HepG2 (cell line): ENCODE results near the gene TEX101. TPM values are rescaled to one million over a fixed set of nuclear protein-coding genes. Genes with fewer than 3 reads are reported as not detected.

Experiments used
- ATAC-seq: fragments of 200-7000 bp; cut with Tn5 transposase; 3 replicates; pipeline ENCODE4 v1.9.1; 2020; ENCODE audit warnings: mild to moderate bottlenecking, moderate library complexity
- BruUV-seq: library from RNA; stranded (reverse); fragments of 400-500 nt; replicated peaks from 2 replicates; lab custom pipeline; 2021; lab: Mats Ljungman, UMichigan
- CTCF ChIA-PET: fragments of 300-600 bp; formaldehyde crosslinking; extraction: SDS; loops from one replicate; lab custom pipeline; 2021; ENCODE audit warnings: low total read pairs, inconsistent platforms, low intra/inter-chr PET ratio; lab: Yijun Ruan, JAX
- POLR2A ChIA-PET: fragments of 350-600 bp; sonication (Branson Sonifier 250); formaldehyde crosslinking; loops from one replicate; lab custom pipeline; 2020; ENCODE audit warnings: antibody characterized with exemption, inconsistent platforms; lab: Yijun Ruan, JAX
- DNase-seq: peaks from one replicate; pipeline ENCODE4 v3.0.0-alpha.2; 2015; ENCODE audit warnings: low spot score
- FAIRE-seq: peaks from 3 replicates; lab custom pipeline; 2011; peaks lifted over from hg19 to GRCh38; lab: Jason Lieb, UNC
- H2AFZ ChIP-seq: one replicate; pipeline ENCODE4 v1.6.1; 2011; ENCODE audit warnings: low read length, inconsistent platforms
- H3K27ac ChIP-seq: fragments of 300-600 bp; 3 replicates; pipeline ENCODE4 v1.8.0; 2011; ENCODE audit warnings: mixed run types, mild to moderate bottlenecking, mixed read lengths, low read length, inconsistent platforms; ENCODE audit not compliant: insufficient read depth; ENCODE audit errors: extremely low read length
- H3K27me3 ChIP-seq, 2 experiments: fragments of 200-600 bp in 1 of 2; 2 replicates in 1 of 2; 3 replicates in 1 of 2; pipeline versions ENCODE4 v1.6.0 to v1.8.0; 2011; ENCODE audit warnings: low read length in 2 of 2, mild to moderate bottlenecking in 2 of 2, moderate library complexity in 2 of 2, inconsistent platforms in 1 of 2; ENCODE audit not compliant: insufficient read depth in 2 of 2, control insufficient read depth in 1 of 2
- H3K36me3 ChIP-seq, 2 experiments: fragments of 200-600 bp in 1 of 2; replicated peaks in 1 of 2; 2 replicates in 1 of 2; 3 replicates in 1 of 2; pipeline versions ENCODE4 v1.5.1 to v1.8.0; 2011; ENCODE audit warnings: low read length in 2 of 2, inconsistent platforms in 1 of 2; ENCODE audit not compliant: insufficient read depth in 2 of 2, control insufficient read depth in 1 of 2
- H3K4me1 ChIP-seq: 2 replicates; pipeline ENCODE4 v1.5.1; 2012; ENCODE audit warnings: low read length, inconsistent platforms; ENCODE audit not compliant: insufficient read depth
- H3K4me2 ChIP-seq: 2 replicates; pipeline ENCODE4 v1.6.0; 2011; ENCODE audit warnings: low read depth, low read length, inconsistent platforms
- H3K4me3 ChIP-seq, 3 experiments: fragments of 200-600 bp in 1 of 3; sonication (generic), shearing (Covaris generic) in 1 of 3; replicated peaks in 1 of 3; 2 replicates each; pipeline ENCODE4 v1.5.1; 2011 to 2016; ENCODE audit warnings: low read length in 3 of 3, inconsistent platforms in 2 of 3, low read depth in 2 of 3, mild to moderate bottlenecking in 2 of 3, control low read depth in 1 of 3, mixed read lengths in 1 of 3; ENCODE audit not compliant: insufficient read depth in 1 of 3
- H3K79me2 ChIP-seq: one replicate; pipeline ENCODE4 v1.6.1; 2011; ENCODE audit warnings: low read length, inconsistent platforms; ENCODE audit not compliant: insufficient read depth
- H3K9ac ChIP-seq: 2 replicates; pipeline ENCODE4 v1.6.0; 2011; ENCODE audit warnings: mild to moderate bottlenecking, low read depth, low read length, inconsistent platforms; ENCODE audit not compliant: insufficient read depth
- H3K9me3 ChIP-seq: 2 replicates; pipeline ENCODE4 v1.5.1; 2012; ENCODE audit warnings: mild to moderate bottlenecking, low read length
- H4K20me1 ChIP-seq: 2 replicates; pipeline ENCODE4 v1.6.0; 2011; ENCODE audit warnings: inconsistent platforms, mild to moderate bottlenecking, low read length, moderate library complexity; ENCODE audit not compliant: insufficient read depth
- BORCS8-MEF2B ChIP-seq: sonication (generic); formaldehyde crosslinking; IDR thresholded peaks from 2 replicates; pipeline ENCODE4 v1.8.0; 2022; ENCODE audit warnings: mild to moderate bottlenecking, missing genetic modification reagents
- ERF ChIP-seq: IDR thresholded peaks from 2 replicates; pipeline ENCODE4 v1.6.1; 2018; ENCODE audit warnings: missing biosample characterization, missing genetic modification reagents
- NFKB2 ChIP-seq: sonication (generic); formaldehyde crosslinking; IDR thresholded peaks from 2 replicates; pipeline ENCODE4 v1.4.0; 2020; ENCODE audit warnings: missing genetic modification reagents, borderline replicate concordance
- PPARG ChIP-seq: conservative IDR thresholded peaks from 2 replicates; pipeline ENCODE4 v1.6.1; 2016; ENCODE audit warnings: missing biosample characterization, missing genetic modification reagents
- TBX2 ChIP-seq: sonication (generic); formaldehyde crosslinking; IDR thresholded peaks from 2 replicates; pipeline ENCODE4 v1.5.0; 2020; ENCODE audit warnings: missing genetic modification reagents, mild to moderate bottlenecking, borderline replicate concordance
- ZBTB38 ChIP-seq: sonication (generic); formaldehyde crosslinking; IDR thresholded peaks from 2 replicates; pipeline ENCODE4 v1.5.1; 2020; ENCODE audit warnings: mild to moderate bottlenecking, missing genetic modification reagents
- ZNF232 ChIP-seq: sonication (generic); formaldehyde crosslinking; IDR thresholded peaks from 2 replicates; pipeline ENCODE4 v1.4.0; 2020; ENCODE audit warnings: missing genetic modification reagents, borderline replicate concordance
- ZNF264 ChIP-seq: sonication (generic); formaldehyde crosslinking; IDR thresholded peaks from 2 replicates; pipeline ENCODE4 v1.4.0; 2020; ENCODE audit warnings: missing genetic modification reagents
- ZNF747 ChIP-seq: sonication (generic); formaldehyde crosslinking; IDR thresholded peaks from 2 replicates; pipeline ENCODE4 v1.8.1; 2023; ENCODE audit warnings: missing genetic modification reagents, mild to moderate bottlenecking, borderline replicate concordance
- ZNF766 ChIP-seq: sonication (generic); formaldehyde crosslinking; IDR thresholded peaks from 2 replicates; pipeline ENCODE4 v1.5.0; 2020; ENCODE audit warnings: missing genetic modification reagents, borderline replicate concordance
- ZNF777 ChIP-seq: sonication (generic); formaldehyde crosslinking; IDR thresholded peaks from 2 replicates; pipeline ENCODE4 v1.4.0; 2020; ENCODE audit warnings: missing genetic modification reagents
- WGBS: methylation state at CpG from one replicate; pipeline ENCODE4 v1.1.6; 2017; ENCODE audit warnings: low lambda C conversion rate; 5-methylcytosine and 5-hydroxymethylcytosine counted together
- in situ Hi-C: cut with HindIII; loops from 2 replicates; pipeline ENCODE4 v1.10.0; 2017; ENCODE audit warnings: low pct_unique_long_range_greater_than_20kb; ENCODE audit not compliant: extremely low pct_ligation_motif_present
- intact Hi-C: fragments of 100-400 bp; cut with micrococcal nuclease; formaldehyde crosslinking; loops from one replicate; pipeline ENCODE4 v1.10.0; 2022; ENCODE audit not compliant: unreplicated experiment
- polyA plus RNA-seq, 8 experiments: library from polyadenylated mRNA; depleted of rRNA in 3 of 8; stranded (reverse) in 7 of 8; unstranded in 1 of 8; fragments of >200 nt; fragmentation: Illumina TruSeq in 4 of 8; extraction: Trizol in 4 of 8; gene quantifications; 2 replicates each; pipeline versions ENCODE4 v1.2.1 to v1.2.3, GENCODE V29; 2011 to 2016; ENCODE audit warnings: low read depth in 4 of 8, missing spikeins in 1 of 8, mixed read lengths in 1 of 8; ENCODE audit not compliant: insufficient read depth in 1 of 8
- total RNA-seq, 5 experiments: library from RNA; depleted of rRNA; stranded (reverse); fragments of >200 nt; fragmentation: Illumina TruSeq; extraction: Trizol; gene quantifications; 2 replicates each; pipeline ENCODE4 v1.2.3, GENCODE V29; 2016; ENCODE audit warnings: low read depth in 1 of 5
- TF ChIP-seq, protein P1 (sequence below): sonication (generic); formaldehyde crosslinking; IDR thresholded peaks from 2 replicates; pipeline ENCODE4 v1.5.0; 2020; ENCODE audit warnings: mild to moderate bottlenecking, missing genetic modification reagents
- TF ChIP-seq, protein P2 (sequence below): sonication (generic); formaldehyde crosslinking; IDR thresholded peaks from 2 replicates; pipeline ENCODE4 v1.5.1; 2020; ENCODE audit warnings: mild to moderate bottlenecking, missing genetic modification reagents, moderate library complexity

TEX101 gene
- total and polyA plus RNA-seq, 2 of the 13 experiments (the other 11 are each of a cell fraction or from before 2014, with no cell fraction given): not detected

DNA sequence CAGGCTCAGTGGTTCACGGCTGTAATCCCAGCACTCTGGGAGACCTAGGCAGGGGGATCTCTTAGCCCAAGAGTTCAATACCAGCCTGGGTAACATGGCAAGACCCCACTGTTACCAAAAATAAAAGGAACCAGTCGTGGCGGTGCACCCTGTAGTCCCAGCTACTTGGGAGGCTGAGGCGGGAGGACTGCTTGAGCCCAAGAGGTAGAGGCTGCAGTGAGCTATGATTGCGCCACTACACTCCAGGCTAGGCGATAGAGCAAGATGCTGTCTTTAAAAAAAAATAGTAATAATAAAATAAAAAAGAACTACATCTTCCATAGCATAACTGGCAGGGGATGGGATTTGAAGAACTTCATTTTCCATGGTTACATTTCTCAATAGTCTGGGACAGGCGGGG, 47.7 kb downstream of the TEX101 start (continued):
- TF ChIP-seq, protein P1, sequence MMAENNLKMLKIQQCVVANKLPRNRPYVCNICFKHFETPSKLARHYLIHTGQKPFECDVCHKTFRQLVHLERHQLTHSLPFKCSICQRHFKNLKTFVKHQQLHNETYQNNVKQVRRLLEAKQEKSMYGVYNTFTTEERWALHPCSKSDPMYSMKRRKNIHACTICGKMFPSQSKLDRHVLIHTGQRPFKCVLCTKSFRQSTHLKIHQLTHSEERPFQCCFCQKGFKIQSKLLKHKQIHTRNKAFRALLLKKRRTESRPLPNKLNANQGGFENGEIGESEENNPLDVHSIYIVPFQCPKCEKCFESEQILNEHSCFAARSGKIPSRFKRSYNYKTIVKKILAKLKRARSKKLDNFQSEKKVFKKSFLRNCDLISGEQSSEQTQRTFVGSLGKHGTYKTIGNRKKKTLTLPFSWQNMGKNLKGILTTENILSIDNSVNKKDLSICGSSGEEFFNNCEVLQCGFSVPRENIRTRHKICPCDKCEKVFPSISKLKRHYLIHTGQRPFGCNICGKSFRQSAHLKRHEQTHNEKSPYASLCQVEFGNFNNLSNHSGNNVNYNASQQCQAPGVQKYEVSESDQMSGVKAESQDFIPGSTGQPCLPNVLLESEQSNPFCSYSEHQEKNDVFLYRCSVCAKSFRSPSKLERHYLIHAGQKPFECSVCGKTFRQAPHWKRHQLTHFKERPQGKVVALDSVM: peak; percentile 63

DNA sequence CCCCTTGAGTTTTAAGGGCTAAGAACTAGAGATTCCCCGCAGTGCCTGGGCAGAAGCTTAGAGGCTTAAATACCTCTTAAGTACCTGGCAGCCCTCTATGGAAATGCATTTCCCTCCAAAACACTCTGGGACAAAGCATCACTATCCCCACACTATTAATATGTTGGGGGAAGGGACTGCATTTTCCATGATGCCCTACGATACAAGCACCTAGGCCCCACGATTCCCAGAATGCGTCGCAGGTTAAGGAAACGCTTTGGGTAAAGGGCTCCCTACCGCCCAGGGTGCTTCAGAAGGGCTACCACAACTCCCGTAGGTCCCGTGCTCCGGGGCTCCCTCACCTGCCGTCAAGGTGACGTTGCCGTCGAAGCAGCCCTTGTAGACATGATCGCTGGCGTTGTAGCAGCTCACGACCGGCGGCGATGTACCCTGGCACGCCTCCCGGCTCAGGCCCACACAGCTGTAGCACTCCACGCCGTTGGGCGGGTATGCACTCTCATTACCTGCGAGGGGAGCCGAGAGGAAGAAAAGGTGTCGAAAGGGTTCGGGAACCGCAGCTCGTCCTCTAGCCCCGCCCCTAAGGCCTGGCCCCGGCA, 48.2 kb downstream of the TEX101 start:
- no peak for DNase-seq
- Histone ChIP-seq H3K4me2 (peak overlapping the region; percentile 79), H3K36me3 (no peaks in the 10 kb centered on the region), H3K27me3 (no peaks in the 10 kb centered on the region), H3K27ac (no peak overlapping the region), H3K4me3 (peak overlapping the region; percentile 35 to 84 (median 54)), H3K4me1 (peaks cover 45% of the 10 kb centered on the region), H3K79me2 (no peaks in the 10 kb centered on the region), H3K9ac (peak overlapping the region; percentile 53; the same call in 1 of the 2 replicates), H3K9me3 (no peaks in the 10 kb centered on the region), H2AFZ (no peak overlapping the region), H4K20me1 (no peaks in the 10 kb centered on the region)
- no TSS peak for BruUV-seq
- ChIA-PET CTCF (no interaction called here), POLR2A (interaction anchor here (1.0 to 2.6 kb wide), 9 partner anchors 10 to 206 kb away, joined by 4 to 47 read pairs (median 7); partner anchors contain the start of gene PHLDB3)
- in situ Hi-C loops: no loop called here
- ATAC-seq: no peak
- WGBS: 66% methylated on average over 7 of the region's 33 CpGs
- intact Hi-C loops: loop anchor here (2.0 kb wide), 1 partner anchor 42 kb away; the partner anchor contains the start of gene PHLDB3
- no peak for FAIRE-seq
- peak; percentile 49; the same call in 1 of the 2 replicates for TF ChIP-seq TBX2
- TF ChIP-seq ZNF747 (CRISPR knock-in tag): 0 out of 2 replicates have a peak, but pooled peaks have one; percentile 10
- 0 out of 2 replicates have a peak, but pooled peaks have one; percentile 44 for TF ChIP-seq BORCS8-MEF2B (CRISPR knock-in tag)
- 0 out of 2 replicates have a peak, but pooled peaks have one; percentile 34 for TF ChIP-seq ZNF232 (CRISPR knock-in tag)
- no peak for TF ChIP-seq PPARG (CRISPR knock-in tag)
- TF ChIP-seq ZNF766 (CRISPR knock-in tag): 0 out of 2 replicates have a peak, but pooled peaks have one; percentile 14
- TF ChIP-seq ZNF264 (CRISPR knock-in tag): 0 out of 2 replicates have a peak, but pooled peaks have one; percentile 45
- TF ChIP-seq ERF (CRISPR knock-in tag): peak; percentile 35; the same call in 1 of the 2 replicates
- TF ChIP-seq ZBTB38 (CRISPR knock-in tag): peak; percentile 85
- peak; percentile 99 for TF ChIP-seq ZNF777 (CRISPR knock-in tag)
- TF ChIP-seq, protein P2, sequence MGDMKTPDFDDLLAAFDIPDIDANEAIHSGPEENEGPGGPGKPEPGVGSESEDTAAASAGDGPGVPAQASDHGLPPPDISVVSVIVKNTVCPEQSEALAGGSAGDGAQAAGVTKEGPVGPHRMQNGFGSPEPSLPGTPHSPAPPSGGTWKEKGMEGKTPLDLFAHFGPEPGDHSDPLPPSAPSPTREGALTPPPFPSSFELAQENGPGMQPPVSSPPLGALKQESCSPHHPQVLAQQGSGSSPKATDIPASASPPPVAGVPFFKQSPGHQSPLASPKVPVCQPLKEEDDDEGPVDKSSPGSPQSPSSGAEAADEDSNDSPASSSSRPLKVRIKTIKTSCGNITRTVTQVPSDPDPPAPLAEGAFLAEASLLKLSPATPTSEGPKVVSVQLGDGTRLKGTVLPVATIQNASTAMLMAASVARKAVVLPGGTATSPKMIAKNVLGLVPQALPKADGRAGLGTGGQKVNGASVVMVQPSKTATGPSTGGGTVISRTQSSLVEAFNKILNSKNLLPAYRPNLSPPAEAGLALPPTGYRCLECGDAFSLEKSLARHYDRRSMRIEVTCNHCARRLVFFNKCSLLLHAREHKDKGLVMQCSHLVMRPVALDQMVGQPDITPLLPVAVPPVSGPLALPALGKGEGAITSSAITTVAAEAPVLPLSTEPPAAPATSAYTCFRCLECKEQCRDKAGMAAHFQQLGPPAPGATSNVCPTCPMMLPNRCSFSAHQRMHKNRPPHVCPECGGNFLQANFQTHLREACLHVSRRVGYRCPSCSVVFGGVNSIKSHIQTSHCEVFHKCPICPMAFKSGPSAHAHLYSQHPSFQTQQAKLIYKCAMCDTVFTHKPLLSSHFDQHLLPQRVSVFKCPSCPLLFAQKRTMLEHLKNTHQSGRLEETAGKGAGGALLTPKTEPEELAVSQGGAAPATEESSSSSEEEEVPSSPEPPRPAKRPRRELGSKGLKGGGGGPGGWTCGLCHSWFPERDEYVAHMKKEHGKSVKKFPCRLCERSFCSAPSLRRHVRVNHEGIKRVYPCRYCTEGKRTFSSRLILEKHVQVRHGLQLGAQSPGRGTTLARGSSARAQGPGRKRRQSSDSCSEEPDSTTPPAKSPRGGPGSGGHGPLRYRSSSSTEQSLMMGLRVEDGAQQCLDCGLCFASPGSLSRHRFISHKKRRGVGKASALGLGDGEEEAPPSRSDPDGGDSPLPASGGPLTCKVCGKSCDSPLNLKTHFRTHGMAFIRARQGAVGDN (CRISPR knock-in tag): peak; percentile 78
- no peak for TF ChIP-seq NFKB2 (CRISPR knock-in tag)
